GM15510 (cell line): ENCODE results near the gene CLDN10.

Experiments used
- POLR2A ChIP-seq: IDR thresholded peaks from 3 replicates; pipeline ENCODE4 v1.6.1; 2011; ENCODE audit warnings: borderline replicate concordance; ENCODE audit not compliant: insufficient read length; ENCODE audit errors: extremely low read depth

The CLDN10 gene

GRCh38 chr13:95530178-95530577 is 22.3 kb upstream of the CLDN10 start:
- no peak for TF ChIP-seq POLR2A

GRCh38 chr13:95533545-95534160 is 18.9 kb upstream of the CLDN10 start:
- TF ChIP-seq POLR2A, result no peak

GRCh38 chr13:95535243-95535642 is 17.3 kb upstream of the CLDN10 start:
- TF ChIP-seq POLR2A, result no peak

GRCh38 chr13:95536632-95537241 is 15.8 kb upstream of the CLDN10 start:
- TF ChIP-seq POLR2A, result no peak

GRCh38 chr13:95540888-95541287 is 11.6 kb upstream of the CLDN10 start:
- TF ChIP-seq POLR2A, result no peak

GRCh38 chr13:95541308-95541707 is 11.2 kb upstream of the CLDN10 start:
- TF ChIP-seq POLR2A, result no peak

- TF ChIP-seq POLR2A, result no peak
Observed at GRCh38 chr13:95541911-95542474, 10.5 kb upstream of the CLDN10 start.

DNA sequence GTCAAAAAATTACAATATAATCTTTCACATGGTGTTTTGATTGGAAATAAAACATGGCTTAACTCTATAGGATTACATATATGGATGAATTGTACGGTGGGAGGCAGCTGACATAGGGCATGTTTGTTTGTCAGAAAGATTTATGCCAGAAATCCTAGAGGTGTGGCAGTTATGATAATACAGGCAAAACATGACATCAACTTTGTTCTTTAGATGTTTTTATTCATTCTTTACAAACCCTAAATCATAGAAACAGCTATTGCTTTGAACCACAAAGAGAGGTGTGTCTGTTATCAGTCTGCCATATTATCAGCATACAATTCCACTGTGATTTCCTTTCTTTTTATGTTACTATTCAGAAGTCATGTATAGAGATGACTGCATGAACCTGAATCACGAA is 8.2 kb upstream of the CLDN10 start:
- TF ChIP-seq POLR2A, result no peak

GRCh38 chr13:95546919-95547318 is 5.6 kb upstream of the CLDN10 start:
- TF ChIP-seq POLR2A, result no peak

GRCh38 chr13:95547531-95548167 is 4.9 kb upstream of the CLDN10 start:
- no peak for TF ChIP-seq POLR2A

DNA sequence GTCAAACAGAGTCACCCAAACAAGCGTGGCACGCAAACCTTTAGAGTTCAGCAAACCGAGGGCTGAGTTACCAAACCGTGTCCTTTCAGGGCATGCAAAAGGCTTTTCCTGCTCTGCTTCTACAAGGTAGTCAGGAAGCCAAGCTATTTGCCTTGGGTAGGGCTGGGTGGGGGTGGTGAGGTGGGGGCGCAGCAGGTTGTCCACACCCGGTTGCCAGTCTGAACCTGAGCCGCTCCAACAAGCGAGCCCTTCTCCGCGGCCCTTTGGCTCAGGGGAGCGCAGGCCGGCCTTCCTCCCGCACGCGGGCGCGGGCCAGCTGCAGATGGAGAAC is 347 bp upstream of the CLDN10 start:
- no peak for TF ChIP-seq POLR2A

DNA sequence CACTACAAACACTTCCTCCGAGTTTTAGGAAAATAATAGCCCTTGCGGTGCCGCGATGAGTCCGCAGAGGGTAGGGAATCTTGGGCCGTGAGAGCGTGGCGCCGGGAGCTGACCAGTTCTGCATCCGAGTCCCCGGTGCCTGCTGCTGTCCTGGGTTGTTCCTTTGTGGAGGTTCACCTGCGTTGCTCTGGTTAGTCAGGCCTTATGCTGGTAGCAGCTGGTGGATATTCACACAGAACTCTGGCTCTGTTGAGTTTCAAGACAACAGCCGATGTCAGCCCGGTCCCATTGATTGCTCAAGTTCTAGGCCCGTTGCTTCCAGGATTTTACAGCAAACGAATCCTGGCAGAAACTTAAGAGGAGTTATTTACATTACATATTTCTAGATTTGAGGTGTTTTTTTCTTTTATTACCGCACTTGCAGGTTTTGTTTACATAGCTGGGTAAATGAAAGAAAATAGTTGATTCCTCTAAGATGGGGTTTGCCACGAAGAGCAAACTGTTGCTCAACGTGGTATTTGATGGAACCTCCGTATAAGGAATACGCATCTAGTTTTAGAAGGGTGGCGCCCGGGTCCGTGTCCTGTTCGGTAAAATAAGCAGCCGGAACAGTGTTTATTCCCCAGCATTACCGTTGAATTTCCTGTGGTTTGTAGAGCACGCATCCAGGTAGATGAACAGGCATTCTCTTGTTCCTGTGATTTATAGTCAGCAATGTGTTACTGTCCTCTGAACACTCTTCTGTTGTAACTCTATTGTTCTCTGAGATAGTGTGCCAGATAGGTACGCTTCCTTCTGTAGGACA is 1.3 kb downstream of the CLDN10 start:
- TF ChIP-seq POLR2A, result no peak

- TF ChIP-seq POLR2A, result no peak
Observed at GRCh38 chr13:95557013-95557412, 4.5 kb downstream of the CLDN10 start.

DNA sequence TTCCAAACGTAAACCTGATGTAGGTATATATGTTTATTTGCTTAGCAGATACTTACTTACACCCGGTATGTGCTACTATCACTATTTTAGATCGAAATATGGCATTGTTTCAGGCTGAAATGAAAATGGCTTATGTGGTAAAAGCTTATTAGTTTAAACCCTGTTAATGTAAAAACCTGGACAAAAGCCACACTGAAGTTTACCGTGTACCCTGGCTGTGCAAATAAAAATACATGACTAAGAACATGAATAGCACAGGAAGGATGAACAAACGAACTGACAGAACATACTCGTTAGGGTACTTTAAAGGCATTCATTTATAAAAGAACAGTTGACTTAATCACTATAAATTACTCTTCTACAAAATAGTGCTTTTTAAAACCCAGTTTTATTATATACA is 6.6 kb downstream of the CLDN10 start:
- TF ChIP-seq POLR2A, result no peak

GRCh38 chr13:95560387-95560786 is 7.9 kb downstream of the CLDN10 start:
- no peak for TF ChIP-seq POLR2A
